Activated B cell treated with CpG ODN at 0.5 μM for 24 hours (primary cell): ENCODE data around the gene GRIN1. TPM values are rescaled to one million over a fixed set of nuclear protein-coding genes. Genes with fewer than 3 reads are reported as not detected.
"Not testable (repeated sequence)": the region's sequence is repeated elsewhere in the genome, so short reads cannot be mapped to it uniquely, and the experiment has no call there.

Experiments
- ATAC-seq: fragments of 200-7000 bp; cut with Tn5 transposase; one replicate; pipeline ENCODE4 v1.10.0; 2021; ENCODE audit warnings: low read depth, mild to moderate bottlenecking, moderate library complexity
- CTCF ChIA-PET: fragments of 350-600 bp; sonication (Branson Sonifier 250); formaldehyde crosslinking; loops from one replicate; lab custom pipeline; 2021; ENCODE audit warnings: antibody characterized with exemption; lab: Charles Lee
- POLR2A ChIA-PET: fragments of 350-600 bp; sonication (Branson Sonifier 250); formaldehyde crosslinking; loops from one replicate; lab custom pipeline; 2021; ENCODE audit warnings: antibody characterized with exemption; lab: Charles Lee
- DNase-seq: peaks from one replicate; pipeline ENCODE4 v3.0.0; 2022
- H3K27ac Mint-ChIP-seq: one replicate; pipeline ENCODE4 v1.8.0; 2020; ENCODE audit warnings: mixed read lengths
- H3K27me3 Mint-ChIP-seq: one replicate; pipeline ENCODE4 v1.8.0; 2021; ENCODE audit warnings: mixed read lengths
- H3K36me3 Mint-ChIP-seq: one replicate; pipeline ENCODE4 v1.8.0; 2021; ENCODE audit warnings: low read depth, mixed read lengths
- H3K4me1 Mint-ChIP-seq: one replicate; pipeline ENCODE4 v1.8.0; 2021; ENCODE audit warnings: mixed read lengths
- H3K4me3 Mint-ChIP-seq: one replicate; pipeline ENCODE4 v1.8.0; 2020; ENCODE audit warnings: mild to moderate bottlenecking, mixed read lengths
- H3K9me3 Mint-ChIP-seq: one replicate; pipeline ENCODE4 v1.8.0; 2020; ENCODE audit warnings: mixed read lengths
- intact Hi-C: fragments of 100-400 bp; cut with micrococcal nuclease; formaldehyde crosslinking; loops from one replicate; pipeline ENCODE4 v1.15.1; 2024
- total RNA-seq: library from RNA; stranded (reverse); gene quantifications from 2 replicates; pipeline ENCODE4 v1.2.3, GENCODE V29; 2022
- TF ChIP-seq, protein P1 (sequence below): fragments of 200-600 bp; IDR thresholded peaks from one replicate; pipeline ENCODE4 v1.8.0; 2022; ENCODE audit warnings: antibody characterized with exemption, mild to moderate bottlenecking

GRIN1 gene
- total RNA-seq, 1 donor from 2014 or later: 0.22 TPM

DNA sequence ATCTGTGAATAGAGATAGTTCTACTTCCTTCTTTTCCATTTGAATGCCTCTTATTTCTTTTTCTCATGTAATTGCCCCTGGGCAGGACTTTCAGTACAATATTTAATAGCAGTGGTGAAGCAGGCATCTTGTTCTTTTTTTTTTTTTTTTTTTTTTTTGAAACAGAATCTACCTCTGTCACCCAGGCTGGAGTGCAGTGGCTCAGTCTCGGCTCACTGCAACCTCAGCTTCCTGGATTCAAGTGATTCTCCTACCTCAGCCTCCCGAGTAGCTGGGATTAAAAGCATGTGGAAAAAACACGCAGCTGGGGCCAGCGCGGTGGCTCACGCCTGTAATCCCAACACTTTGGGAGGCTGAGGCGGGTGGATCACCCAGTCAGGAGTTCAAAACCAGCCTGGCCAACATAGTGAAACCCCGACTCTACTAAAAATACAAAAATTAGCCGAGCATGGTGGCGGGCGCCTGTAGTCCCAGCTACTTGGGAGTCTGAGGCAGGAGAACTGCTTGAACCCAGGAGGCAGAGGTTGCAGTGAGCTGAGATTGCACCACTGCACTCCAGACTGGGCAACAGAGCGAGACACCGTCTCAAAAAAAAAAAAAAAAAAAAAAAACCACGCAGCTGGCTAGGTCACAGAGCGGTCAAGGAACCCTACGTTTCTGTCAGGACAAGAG lies 16.0 kb upstream of the GRIN1 start:
- peak overlapping the region; percentile 88 for H3K27ac Mint-ChIP-seq
- ATAC-seq: peak; percentile 6
- not testable (repeated sequence) for H3K36me3 Mint-ChIP-seq, DNase-seq, H3K27me3 Mint-ChIP-seq, H3K9me3 Mint-ChIP-seq
- POLR2A ChIA-PET: interaction anchor here (0.6 to 1.8 kb wide), 13 partner anchors 14 to 781 kb away, joined by 3 to 29 read pairs (median 5); partner anchors contain the start of genes MAN1B1, RNF224, SAPCD2 and SSNA1
- H3K4me1 Mint-ChIP-seq: peaks cover 64% of the 10 kb centered on the region
- H3K4me3 Mint-ChIP-seq: peak overlapping the region; percentile 69
- CTCF ChIA-PET: interaction anchor here (1.2 kb wide), 1 partner anchor 104 kb away, joined by 5 read pairs; the partner anchor contains the start of gene RNF224
- intact Hi-C loops: loop anchor here (10.0 kb wide), 1 partner anchor 78 kb away; the partner anchor contains the start of gene NPDC1

DNA sequence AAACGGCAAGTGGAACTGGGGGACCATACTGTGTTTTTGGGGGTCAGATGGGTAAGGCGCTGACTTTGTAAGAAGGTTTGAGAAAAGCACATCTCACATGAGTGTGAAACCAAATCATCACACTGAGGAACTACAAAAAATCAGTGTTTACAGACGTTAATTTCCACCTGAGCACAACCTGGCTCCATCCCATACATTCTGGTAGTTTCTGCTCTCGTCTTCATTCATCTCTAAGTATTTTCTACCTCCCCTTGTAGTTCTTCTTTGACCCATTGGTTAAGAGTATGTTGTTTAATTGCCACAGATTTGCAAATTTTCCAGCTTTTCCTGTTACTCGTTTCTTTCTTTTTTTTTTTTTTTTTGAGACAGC lies 15.5 kb upstream of the GRIN1 start:
- Mint-ChIP-seq H3K27ac (peak overlapping the region; percentile 88), H3K4me3 (peak overlapping the region; percentile 39), H3K27me3 (no peaks in the 10 kb centered on the region), H3K36me3 (no peaks in the 10 kb centered on the region), H3K4me1 (peaks cover 69% of the 10 kb centered on the region), H3K9me3 (no peaks in the 10 kb centered on the region)
- CTCF ChIA-PET: no interaction called here
- intact Hi-C loops: loop anchor here (10.0 kb wide), 1 partner anchor 79 kb away; the partner anchor contains the start of gene NPDC1
- POLR2A ChIA-PET: interaction anchor here (0.6 to 1.8 kb wide), 10 partner anchors 10 to 117 kb away, joined by 3 to 29 read pairs (median 6); partner anchors contain the start of genes MAN1B1, SAPCD2 and TUBB4B
- DNase-seq (no peak), ATAC-seq (no peak)
- TF ChIP-seq, protein P1, sequence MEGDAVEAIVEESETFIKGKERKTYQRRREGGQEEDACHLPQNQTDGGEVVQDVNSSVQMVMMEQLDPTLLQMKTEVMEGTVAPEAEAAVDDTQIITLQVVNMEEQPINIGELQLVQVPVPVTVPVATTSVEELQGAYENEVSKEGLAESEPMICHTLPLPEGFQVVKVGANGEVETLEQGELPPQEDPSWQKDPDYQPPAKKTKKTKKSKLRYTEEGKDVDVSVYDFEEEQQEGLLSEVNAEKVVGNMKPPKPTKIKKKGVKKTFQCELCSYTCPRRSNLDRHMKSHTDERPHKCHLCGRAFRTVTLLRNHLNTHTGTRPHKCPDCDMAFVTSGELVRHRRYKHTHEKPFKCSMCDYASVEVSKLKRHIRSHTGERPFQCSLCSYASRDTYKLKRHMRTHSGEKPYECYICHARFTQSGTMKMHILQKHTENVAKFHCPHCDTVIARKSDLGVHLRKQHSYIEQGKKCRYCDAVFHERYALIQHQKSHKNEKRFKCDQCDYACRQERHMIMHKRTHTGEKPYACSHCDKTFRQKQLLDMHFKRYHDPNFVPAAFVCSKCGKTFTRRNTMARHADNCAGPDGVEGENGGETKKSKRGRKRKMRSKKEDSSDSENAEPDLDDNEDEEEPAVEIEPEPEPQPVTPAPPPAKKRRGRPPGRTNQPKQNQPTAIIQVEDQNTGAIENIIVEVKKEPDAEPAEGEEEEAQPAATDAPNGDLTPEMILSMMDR: no peak

DNA sequence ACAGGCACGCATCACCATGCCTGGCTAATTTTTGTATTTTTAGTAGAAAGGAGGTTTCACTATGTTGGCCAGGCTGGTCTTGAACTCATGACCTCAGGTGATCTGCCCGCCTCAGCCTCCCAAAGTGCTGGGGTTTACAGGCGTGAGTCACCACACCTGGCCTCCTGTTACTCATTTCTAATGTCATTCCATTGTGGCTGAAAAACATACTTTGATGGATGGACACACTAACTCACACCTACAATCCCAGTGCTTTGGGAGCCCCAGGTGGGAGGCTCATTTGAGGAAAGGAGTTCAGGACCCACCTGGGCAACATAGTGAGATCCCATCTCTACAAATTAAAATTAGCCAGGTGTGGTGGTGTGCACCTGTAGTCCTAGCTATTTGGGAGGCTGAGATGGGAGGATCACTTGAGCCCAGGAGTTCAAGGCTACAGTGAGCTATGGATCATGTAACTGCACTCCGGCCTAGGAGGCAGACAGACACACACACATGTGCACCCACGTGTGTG lies 14.9 kb upstream of the GRIN1 start:
- intact Hi-C loops: loop anchor here (10.0 kb wide), 1 partner anchor 79 kb away; the partner anchor contains the start of gene NPDC1
- CTCF ChIA-PET, H3K9me3 Mint-ChIP-seq, ATAC-seq, H3K36me3 Mint-ChIP-seq, H3K27ac Mint-ChIP-seq, DNase-seq, H3K27me3 Mint-ChIP-seq, H3K4me3 Mint-ChIP-seq: not testable (repeated sequence)
- peaks cover 70% of the 10 kb centered on the region for H3K4me1 Mint-ChIP-seq
- POLR2A ChIA-PET: interaction anchor here (0.6 to 1.8 kb wide), 5 partner anchors 10 to 116 kb away, joined by 3 to 29 read pairs (median 4); no protein-coding TSS in a partner anchor

DNA sequence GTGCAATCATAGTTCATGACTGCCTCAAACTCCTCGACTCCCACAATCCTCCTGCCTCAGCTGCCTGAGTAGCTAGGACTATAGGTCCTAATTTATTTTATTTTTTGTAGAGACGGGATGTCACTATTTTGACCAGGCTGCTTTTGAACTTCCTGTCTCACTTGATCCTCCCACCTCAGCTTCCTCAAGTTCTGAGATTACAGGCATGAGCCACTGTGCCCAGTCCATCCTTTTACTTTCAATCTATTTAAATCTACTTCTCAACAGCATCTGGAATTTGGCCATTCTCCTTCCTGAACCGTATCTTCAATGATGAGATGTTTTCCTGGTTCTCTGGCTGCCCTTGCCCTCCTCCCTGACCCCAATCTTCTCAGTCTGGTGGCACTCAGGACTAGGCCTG lies 12.2 kb upstream of the GRIN1 start:
- peak overlapping the region; percentile 82 for H3K4me3 Mint-ChIP-seq
- intact Hi-C loops: loop anchor here (5.0 to 10.0 kb wide), 3 partner anchors 41 to 151 kb away; partner anchors contain the start of genes NPDC1 and TOR4A
- H3K36me3 Mint-ChIP-seq: peaks cover 2% of the 10 kb centered on the region
- CTCF ChIA-PET: interaction anchor here (0.8 kb wide), 1 partner anchor 110 kb away, joined by 3 read pairs; no protein-coding TSS in a partner anchor
- H3K9me3 Mint-ChIP-seq: no peaks in the 10 kb centered on the region
- ATAC-seq: no peak
- H3K27ac Mint-ChIP-seq: peak overlapping the region; percentile 88
- peaks cover 54% of the 10 kb centered on the region for H3K4me1 Mint-ChIP-seq
- POLR2A ChIA-PET: interaction anchor here (0.6 to 1.7 kb wide), 10 partner anchors 10 to 172 kb away, joined by 3 to 9 read pairs (median 7); partner anchors contain the start of genes LRRC26 and SSNA1
- no peaks in the 10 kb centered on the region for H3K27me3 Mint-ChIP-seq
- no peak for DNase-seq
- TF ChIP-seq, protein P1: no peak

DNA sequence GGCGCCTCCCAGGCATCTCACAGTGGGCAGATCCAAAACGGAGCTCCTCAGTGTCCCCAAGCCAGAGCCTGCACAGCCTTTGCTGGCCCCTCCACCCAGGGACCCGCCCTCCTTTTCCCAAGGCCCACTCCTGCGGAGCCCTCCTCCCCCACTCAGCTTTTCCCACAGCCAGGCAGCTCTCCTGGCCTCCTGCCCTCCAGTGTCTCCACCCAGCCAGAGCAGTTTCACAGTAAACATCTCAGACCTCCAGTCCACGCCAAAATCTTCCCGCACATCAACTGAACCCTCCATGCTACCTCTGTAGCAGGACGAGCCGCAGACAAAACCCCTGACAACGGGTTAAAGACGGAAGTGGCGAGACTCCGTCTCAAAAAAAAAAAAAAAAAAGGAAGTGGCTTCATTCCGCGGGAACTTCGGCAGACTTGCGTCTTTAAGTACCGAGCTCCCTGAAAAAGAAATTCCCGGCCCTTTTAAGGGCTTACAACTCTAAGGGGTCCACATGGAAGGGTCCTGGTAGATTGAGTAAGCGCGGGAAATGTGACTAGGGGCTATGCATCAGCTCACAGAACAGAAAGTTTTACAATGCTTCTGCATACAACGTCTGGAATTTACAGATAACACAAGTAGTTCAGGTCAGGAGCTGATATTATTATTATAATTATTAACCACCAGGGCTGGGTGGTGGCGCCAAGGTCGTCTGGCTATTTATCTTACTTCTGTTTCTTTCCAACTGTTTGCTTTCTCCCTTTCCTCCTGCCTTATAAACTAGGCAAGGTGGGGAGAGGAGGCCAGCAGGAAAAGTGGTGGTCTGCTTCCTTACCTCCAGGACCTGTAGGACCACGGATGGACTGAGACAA lies 11.4 kb upstream of the GRIN1 start:
- Mint-ChIP-seq H3K27ac (peak overlapping the region; percentile 88), H3K4me1 (peaks cover 47% of the 10 kb centered on the region), H3K9me3 (no peaks in the 10 kb centered on the region), H3K4me3 (peak overlapping the region; percentile 82), H3K27me3 (no peaks in the 10 kb centered on the region), H3K36me3 (peaks cover 2% of the 10 kb centered on the region)
- POLR2A ChIA-PET: interaction anchor here (0.6 to 3.5 kb wide), 19 partner anchors 9 to 449 kb away, joined by 3 to 42 read pairs (median 5); partner anchors contain the start of genes LRRC26, SSNA1 and TUBB4B
- TF ChIP-seq, protein P1: no peak
- ATAC-seq (peak; percentile 8), DNase-seq (no peak)
- CTCF ChIA-PET: interaction anchor here (0.8 to 1.2 kb wide), 2 partner anchors 81 to 109 kb away, joined by 3 to 4 read pairs; no protein-coding TSS in a partner anchor
- intact Hi-C loops: loop anchor here (2.0 to 10.0 kb wide), 4 partner anchors 40 to 150 kb away; partner anchors contain the start of genes NPDC1, TOR4A and TPRN
